Fibroblast of villous mesenchyme (primary cell): Measurements from ENCODE around the gene UPF3A. TPM values are rescaled to one million over a fixed set of nuclear protein-coding genes. Genes with fewer than 3 reads are reported as not detected.
"Not testable (repeated sequence)": the region's sequence is repeated elsewhere in the genome, so short reads cannot be mapped to it uniquely, and the experiment has no call there.

Experiments used
- DNase-seq: peaks from one replicate; pipeline ENCODE4 v3.0.0-alpha.2; 2010; ENCODE audit warnings: low read depth
- H3K4me3 ChIP-seq: 2 replicates; pipeline ENCODE4 v1.5.1; 2011; ENCODE audit warnings: low read depth, mild to moderate bottlenecking, low read length
- CTCF ChIP-seq: IDR thresholded peaks from 2 replicates; pipeline ENCODE4 v1.5.1; 2012; ENCODE audit warnings: low read depth, mild to moderate bottlenecking, low read length; ENCODE audit not compliant: insufficient read depth
- total RNA-seq: library from RNA; depleted of rRNA; stranded (reverse); fragments of >200 nt; gene quantifications from 2 replicates; pipeline ENCODE4 v1.2.3, GENCODE V29; 2012

Gene UPF3A
- total RNA-seq, 1 donor = 20.7 TPM

GRCh38 chr13:114237415-114238112 lies 43.8 kb upstream of the UPF3A start:
- no peak overlapping the region for H3K4me3 ChIP-seq
- no peak for TF ChIP-seq CTCF
- DNase-seq = no peak

- no peak for TF ChIP-seq CTCF
- no peak for DNase-seq
- H3K4me3 ChIP-seq = no peak overlapping the region
These were observed 39.5 kb upstream of the UPF3A start for GRCh38 chr13:114241918-114242317.

GRCh38 chr13:114243971-114244370 lies 37.4 kb upstream of the UPF3A start:
- TF ChIP-seq CTCF = no peak
- no peak for DNase-seq
- no peak overlapping the region for H3K4me3 ChIP-seq

GRCh38 chr13:114244637-114245036 lies 36.8 kb upstream of the UPF3A start:
- no peak for DNase-seq
- H3K4me3 ChIP-seq = no peak overlapping the region
- no peak for TF ChIP-seq CTCF

GRCh38 chr13:114248011-114248410 lies 33.4 kb upstream of the UPF3A start:
- no peak for TF ChIP-seq CTCF
- H3K4me3 ChIP-seq = no peak overlapping the region
- peak; percentile 42 for DNase-seq

- no peak for DNase-seq
- TF ChIP-seq CTCF = no peak
- no peak overlapping the region for H3K4me3 ChIP-seq
These were observed 32.3 kb upstream of the UPF3A start for GRCh38 chr13:114249077-114249476.

- DNase-seq = not testable (repeated sequence)
These were observed 29.6 kb upstream of the UPF3A start for GRCh38 chr13:114251639-114252440.

More at GRCh38 chr13:114251639-114252440, 29.6 kb upstream of the UPF3A start:
- H3K4me3 ChIP-seq = not testable (repeated sequence)
